GOT3 (cell line): ENCODE measurements around the gene DHX36.

Experiments
- DNase-seq: peaks from one replicate; lab custom pipeline; 2025; ENCODE audit warnings: mixed read lengths; lab: John Stamatoyannopoulos, UW

The DHX36 gene

DNA sequence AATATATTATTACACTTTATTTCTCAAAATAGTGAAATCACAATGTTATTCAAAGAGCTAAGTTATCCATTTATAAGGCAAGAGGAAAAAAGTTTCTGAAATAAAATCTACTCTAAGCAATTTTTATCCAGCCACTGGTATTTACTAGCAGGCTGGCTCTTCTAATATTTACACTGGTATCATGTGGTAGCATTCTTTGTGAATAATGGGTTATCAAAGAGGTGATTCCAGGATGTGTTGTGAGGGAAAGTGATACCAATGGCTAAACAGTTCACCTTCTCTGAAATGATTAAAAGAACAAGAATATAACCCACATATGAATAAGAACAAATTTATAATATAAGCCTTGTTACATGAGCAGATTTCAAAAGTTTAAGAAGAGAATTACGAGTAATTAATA is 44.1 kb downstream of the DHX36 start:
- DNase-seq, result no peak

- DNase-seq, result no peak
These were observed 48.3 kb downstream of the DHX36 start for GRCh38 chr3:154275965-154276364.

GRCh38 chr3:154275292-154275691 is 49.0 kb downstream of the DHX36 start:
- DNase-seq, result no peak

DNA sequence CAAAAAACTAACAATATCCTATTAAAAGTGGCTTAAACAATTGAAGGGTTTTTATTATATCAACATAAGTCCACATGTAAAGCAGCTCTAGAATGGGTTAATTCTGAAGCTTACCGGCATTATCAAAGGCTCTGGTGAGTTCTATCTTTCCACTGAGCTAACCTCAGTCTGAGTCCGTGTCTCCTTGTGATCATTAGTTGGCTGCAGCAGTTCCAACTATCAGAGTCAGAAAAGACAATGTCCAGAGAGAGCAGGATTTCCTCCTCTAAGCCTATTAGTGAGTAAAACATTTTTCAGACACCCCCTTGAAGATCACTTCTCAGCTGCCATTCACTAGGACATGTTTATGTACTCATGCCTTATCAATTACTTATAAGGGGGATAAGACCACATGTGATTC is 49.9 kb downstream of the DHX36 start:
- no peak for DNase-seq

- no peak for DNase-seq
These were observed 50.9 kb downstream of the DHX36 start for GRCh38 chr3:154273381-154273780.

DNA sequence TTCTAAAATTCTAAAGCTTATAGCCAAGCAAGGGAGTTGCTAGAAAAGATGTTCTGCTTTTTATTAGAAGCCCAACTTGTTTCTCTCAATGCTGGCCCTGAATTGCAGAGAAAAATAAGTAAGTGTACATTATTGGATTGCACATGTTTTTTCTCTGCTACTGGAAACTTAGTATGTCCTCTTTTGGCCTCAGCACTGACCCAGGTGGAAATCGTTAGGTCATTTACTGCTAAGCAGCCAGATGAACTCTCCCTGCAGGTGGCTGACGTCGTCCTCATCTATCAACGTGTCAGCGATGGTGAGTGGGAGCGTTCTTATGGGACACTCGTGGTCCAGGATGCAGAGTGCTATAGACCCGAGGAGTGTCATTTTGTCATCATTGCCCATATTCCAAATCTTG is 69.8 kb downstream of the DHX36 start:
- no peak for DNase-seq

DNA sequence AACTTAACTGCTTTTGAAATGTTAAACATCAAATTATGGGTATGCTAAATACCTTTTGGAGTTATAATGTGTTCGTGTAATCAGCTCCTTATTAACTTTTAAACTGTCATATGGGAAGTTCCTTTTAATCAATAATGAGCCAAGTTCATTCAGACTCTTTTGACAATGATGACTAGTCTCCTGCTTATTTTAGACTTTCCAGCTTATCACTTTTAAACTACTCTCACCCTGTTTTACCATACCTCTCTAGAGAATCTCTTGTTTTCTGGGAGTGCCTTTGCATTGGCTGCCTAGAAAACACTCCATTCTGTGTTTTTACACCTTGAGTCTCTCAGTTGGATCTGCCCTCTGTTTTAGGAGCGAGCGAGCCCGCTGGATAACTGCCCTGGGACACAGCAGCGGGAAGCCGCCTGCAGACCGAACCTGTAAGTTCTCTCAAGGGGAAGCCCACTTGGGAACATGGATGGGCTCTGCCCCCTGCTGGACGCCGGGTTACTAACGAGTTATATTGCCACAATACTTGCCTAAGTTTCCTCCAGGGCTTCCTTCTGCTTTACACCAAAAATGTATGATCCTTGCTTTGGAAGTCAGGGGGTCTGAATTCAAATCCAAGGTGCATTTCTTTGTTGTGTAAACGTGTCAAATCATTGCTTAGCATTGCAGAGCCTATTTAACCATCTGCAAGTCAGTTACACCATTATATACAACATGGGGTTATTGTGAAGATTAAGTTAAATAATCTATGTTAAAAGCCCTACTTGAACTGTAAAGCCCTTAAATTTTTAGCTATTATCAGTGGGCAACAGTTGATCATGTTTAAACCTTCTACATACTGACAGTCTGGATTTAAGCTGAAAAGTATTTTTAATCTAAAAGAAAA is 71.3 kb downstream of the DHX36 start:
- peak; percentile 45 for DNase-seq

GRCh38 chr3:154251610-154252009 is 72.7 kb downstream of the DHX36 start:
- DNase-seq, result no peak

- no peak for DNase-seq
These were observed 74.0 kb downstream of the DHX36 start for GRCh38 chr3:154250291-154250690.

DNA sequence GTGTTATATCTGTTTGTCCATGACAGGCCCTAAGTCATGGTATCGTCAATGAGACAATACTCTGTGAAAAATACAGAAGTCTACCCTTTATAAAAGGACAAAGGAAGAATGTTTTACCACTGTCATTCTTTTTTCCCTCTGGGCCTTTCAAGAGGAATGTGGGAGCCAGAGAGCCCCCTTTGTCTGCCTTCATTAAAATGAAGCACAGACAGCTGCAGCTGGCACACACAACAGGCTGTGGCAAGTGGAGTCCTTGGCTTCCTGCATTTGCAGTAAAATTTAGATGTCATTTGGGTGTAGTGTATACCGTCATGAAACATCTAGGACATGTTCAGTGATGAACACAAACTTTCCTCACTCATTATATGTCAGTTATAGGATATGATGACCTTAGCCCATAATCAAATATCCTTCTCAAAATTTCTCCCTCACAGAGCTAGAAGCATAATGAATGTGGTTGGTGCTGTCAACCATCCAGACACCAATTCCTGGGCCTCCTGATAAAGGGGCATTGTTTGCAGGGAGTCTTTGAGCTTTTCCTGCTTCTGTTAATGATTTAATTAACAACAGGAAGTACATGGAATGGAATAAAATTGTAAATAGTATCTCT is 76.4 kb downstream of the DHX36 start:
- no peak for DNase-seq

- no peak for DNase-seq
These were observed 79.6 kb downstream of the DHX36 start for GRCh38 chr3:154244644-154245043.

DNA sequence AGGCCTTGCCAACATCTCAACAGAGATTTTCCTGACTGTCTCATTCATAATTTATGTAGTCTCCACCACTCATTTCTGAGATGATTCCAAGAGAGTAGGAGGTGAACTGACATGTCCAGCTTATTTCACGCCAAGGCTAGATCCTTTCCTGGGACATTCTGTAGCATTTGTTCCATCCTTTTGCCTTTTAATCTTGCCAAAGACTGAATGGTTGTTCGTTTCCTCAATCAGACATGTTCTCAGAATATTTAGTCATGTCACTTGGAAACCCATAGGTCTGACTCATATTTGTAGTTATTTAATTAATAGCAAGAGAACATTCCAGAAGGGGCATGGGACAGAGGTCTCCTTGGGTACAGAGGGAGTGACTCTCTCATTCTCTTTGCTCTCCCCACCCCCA is 80.9 kb downstream of the DHX36 start:
- DNase-seq, result no peak

DNA sequence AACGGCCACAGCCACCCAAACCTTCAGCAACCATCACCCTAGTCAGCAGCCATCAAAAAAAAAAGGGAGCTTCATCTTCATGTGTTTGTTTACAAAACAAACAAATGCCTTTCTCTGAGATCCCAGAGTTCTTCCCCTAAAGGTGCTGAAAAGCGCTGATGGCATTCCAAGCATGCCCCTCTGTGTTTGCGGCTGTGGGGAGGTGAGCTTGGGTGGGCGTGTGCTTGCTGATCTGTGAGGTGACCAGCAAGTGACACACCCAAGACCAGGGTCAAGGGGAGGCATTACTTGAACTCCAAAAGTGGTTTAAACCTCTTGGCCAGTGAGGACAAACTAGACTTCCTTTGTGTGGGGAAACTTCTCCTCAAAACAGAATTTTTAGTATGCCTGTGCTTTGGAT is 81.5 kb downstream of the DHX36 start:
- DNase-seq, result no peak

GRCh38 chr3:154241496-154241895 is 82.8 kb downstream of the DHX36 start:
- no peak for DNase-seq

DNA sequence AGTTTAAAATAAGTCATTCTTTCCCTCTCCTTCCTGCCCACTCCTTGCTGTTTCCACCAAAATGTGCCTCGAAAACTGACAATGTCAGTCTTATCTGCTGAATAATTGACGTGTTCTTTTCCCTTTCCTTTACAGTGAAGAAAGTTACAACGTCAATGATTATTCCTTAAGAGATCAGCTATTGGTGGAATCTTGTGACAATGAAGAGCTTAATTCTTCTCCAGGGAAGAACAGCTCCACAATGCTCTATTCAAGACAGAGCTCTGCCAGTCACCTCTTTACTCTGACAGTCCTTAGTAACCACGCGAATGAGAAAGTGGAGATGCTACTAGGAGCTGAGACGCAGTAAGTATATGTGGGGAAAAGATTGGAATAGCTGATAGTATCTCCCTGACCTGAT is 84.1 kb downstream of the DHX36 start:
- DNase-seq, result no peak

DNA sequence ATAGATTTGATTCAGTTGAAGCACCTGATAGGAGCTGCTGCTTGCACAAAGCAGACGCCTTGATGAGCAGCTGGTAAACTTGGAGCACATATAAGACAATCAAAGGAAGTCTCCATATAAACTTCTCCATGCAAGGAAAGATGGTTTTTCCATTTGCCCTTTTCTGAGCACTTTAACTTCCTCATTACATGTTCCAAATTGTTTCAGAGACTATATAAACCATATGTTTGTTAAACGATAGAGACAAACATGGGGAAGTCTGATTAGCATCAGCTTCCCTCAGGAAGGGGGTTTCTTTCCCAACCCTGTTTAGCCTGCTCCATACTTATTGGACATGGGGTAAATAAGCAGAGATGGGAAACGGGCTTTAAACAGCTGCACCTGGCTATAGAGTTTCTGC is 88.0 kb downstream of the DHX36 start:
- DNase-seq, result no peak

- DNase-seq, result no peak
These were observed 89.0 kb downstream of the DHX36 start for GRCh38 chr3:154235330-154235729.

GRCh38 chr3:154229217-154229590 is 95.1 kb downstream of the DHX36 start:
- no peak for DNase-seq

DNA sequence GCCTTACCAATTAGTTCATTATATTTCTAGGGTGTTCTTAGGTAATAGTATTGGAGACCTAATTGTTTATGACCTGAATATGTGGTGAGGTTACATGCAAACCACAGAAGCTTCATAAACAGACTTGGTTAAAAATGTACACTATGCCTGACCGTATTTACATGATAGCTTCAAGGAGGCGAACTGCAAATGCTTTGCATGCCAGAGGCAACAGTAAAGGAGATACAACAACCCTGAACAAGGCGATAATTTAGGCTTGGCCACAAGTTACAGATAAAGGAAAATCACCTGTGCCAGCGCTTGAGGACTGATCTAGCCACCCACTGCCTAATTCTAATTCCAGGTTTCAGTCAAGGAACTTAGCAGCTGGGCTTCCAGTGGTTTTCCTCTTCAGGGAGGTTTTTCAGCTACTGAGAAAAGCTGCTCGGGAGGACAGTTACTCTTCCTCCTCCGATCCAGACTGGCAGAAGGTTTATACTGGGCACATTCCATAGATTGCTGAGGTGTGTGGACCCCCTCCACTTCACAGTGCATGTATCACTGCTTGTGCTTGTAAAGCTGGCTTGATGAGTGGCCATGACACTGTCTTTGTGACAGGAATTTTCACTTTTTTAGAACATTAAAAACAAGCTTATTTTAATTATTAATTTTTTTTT is 95.6 kb downstream of the DHX36 start:
- DNase-seq, result no peak

DNA sequence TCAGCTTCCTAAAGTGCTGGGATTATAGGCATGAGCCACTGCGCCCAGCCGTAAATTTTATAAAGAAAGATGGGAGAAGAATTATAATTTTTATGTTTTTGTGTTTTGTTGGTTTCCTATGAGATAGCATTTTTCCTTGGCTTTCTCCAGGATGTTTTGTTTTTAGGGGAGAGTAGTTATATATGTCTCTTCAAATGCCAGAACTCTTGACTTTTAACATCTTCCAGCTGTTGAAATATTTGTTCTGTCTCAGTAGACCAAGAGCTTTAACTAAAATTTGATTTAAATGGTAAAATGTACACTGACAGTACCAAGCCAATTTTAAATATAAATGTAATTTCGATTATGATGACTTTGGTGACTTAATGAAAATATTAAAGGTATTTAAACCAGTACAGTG is 96.8 kb downstream of the DHX36 start:
- DNase-seq, result no peak

DNA sequence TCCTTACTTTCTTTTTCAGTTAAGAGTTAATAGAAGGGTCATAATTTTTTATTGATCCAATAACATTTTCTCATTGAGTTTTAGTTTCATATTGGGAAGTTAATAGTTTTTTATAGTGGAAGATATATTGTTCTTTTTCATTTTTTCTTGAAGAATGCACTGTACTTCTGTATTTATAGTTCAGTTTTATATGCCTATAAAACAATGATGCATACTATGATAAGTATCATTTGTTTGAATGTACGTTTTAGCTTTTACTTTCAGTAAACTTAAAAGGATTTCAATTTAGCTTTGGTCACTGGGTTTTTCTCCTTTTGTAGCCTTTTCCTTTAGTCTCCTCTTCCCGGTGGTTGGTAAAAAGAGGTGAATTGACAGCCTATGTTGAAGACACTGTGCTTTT is 98.8 kb downstream of the DHX36 start:
- no peak for DNase-seq

GRCh38 chr3:154224866-154225265 is 99.4 kb downstream of the DHX36 start:
- DNase-seq, result no peak

- DNase-seq, result no peak
These were observed 99.9 kb downstream of the DHX36 start for GRCh38 chr3:154224366-154224765.
